ELR (cell line): ENCODE results near the gene THY1.

Experiments used
- DNase-seq: peaks from one replicate; pipeline ENCODE4 v3.0.0-alpha.2; 2015; ENCODE audit warnings: low read depth

The THY1 gene

DNA sequence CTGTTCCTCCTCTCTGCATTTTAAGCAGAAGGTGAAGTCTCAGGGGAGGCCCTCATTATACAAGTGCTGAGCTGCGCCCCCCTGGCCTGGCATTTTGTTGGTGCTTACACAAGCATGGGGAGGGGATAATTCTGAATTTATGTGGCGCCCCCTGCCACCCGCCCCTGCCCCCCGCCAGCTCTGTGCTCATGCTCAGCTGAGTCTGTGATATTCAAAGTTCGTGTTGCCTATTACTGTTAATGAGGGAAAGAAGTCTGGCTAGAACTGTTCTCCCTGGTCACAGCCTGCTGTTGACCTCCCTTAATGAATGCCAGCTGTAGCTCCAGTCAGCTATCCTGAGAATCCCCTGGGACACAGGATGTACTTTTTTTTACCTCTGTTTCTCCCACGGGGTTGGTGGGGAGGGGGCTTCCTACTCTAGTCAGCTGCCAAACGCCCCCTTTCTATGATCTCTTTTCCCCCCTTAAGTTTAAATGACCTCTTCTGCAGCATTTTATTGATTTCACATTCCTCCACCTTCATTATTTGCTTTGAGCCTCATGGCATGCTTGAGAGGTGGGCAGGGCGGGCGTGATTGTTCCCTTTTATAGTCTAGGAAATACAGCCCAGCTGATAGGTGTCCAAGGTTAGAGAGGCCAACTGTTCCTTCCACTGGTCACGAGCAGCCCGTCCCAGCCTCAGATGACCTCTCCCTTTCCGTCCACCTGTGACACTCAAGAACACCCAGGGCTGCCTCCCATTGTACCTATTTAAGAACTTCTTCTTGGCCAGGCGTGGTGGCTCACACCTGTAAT is 53.6 kb downstream of the THY1 start:
- no peak for DNase-seq

DNA sequence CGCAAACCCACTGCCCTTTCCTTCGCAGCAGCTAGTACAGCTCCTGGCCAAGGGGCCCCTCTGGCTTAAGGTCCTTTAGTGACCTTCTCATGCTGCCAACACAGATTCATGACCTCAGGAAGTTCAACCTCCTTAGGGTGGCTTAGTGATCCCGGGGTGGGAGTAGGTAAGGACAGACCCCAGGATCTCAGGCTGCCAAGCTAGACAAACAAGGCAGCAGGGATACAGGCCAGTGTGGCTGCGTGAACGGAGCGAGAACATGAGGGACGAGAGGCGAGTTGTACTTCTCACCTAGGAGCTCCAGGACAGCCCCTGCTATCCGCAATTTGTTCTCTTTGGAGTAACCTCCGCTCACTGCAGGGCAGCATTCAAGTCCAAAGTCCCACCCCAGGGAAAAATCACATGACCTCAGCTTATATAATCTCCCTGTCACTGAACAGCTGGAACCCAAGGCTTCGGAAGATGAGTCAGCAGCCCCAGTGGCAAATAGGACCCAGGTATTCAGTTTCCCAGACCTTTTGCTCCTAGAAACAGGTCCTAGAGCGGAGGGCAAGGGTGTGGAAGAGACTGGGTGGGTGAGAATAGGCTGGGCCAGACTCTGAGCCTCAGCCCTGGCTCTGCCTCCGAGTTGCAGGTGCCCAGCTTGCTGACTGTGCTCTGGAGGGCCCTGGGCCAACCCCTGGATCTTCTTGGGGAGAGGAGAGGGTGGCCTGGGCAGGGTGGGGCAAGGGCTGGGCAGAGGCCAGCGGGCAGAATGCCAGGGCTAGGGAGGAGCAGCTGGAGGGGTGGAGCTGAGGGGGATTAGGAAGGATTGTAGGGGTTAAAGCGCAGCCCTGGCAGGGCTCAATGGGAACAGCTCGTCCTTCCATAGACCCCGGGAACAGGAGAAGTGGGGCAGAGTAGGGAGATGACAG is 54.6 kb downstream of the THY1 start:
- DNase-seq, result no peak

DNA sequence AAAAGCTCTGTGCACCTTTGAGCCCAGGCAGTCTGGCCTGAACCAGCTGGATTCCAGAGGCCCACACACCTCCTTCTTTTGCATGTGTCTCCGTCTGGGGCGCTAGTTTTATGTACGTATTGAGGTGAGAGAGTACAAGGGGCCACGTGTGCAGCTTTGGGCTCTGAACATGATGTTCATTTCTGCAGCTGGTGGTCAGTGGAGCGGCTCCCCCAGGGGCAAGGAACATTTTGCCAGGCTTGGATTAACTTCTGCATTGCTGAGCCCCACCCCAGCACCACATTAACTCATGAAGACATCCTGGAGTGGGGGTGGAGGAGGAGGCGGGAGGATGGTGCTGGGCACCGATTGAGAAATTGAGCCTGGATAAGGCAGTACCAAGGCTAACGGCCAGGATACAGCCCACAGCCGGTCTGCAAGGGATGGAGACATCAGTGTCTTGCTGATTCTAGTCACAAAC is 55.3 kb downstream of the THY1 start:
- no peak for DNase-seq
